Sigmoid colon (tissue), 7 donors: ENCODE data around the gene COA6. TPM values are rescaled to one million over a fixed set of nuclear protein-coding genes. Genes with fewer than 3 reads are reported as not detected.

Experiments used
- DNase-seq: peaks from one replicate; pipeline ENCODE4 v3.0.0-alpha.2; 2019
- H3K27ac ChIP-seq, 4 donors: fragments of 200-600 bp; sonication (generic); one replicate each; pipeline ENCODE4 v1.5.1; 2016 to 2019; ENCODE audit warnings: mild to moderate bottlenecking in 1 of 4
- H3K27me3 ChIP-seq, 3 donors: fragments of 200-600 bp; sonication (generic); one replicate each; pipeline ENCODE4 v1.5.1; 2019; ENCODE audit warnings: mild to moderate bottlenecking in 1 of 3
- H3K36me3 ChIP-seq, 4 donors: fragments of 200-600 bp; sonication (generic); one replicate each; pipeline ENCODE4 v1.5.1; 2016 to 2019
- H3K4me1 ChIP-seq, 4 donors: fragments of 200-600 bp; sonication (generic); one replicate each; pipeline ENCODE4 v1.5.1; 2017 to 2019
- H3K4me3 ChIP-seq, 4 donors: fragments of 200-600 bp; sonication (generic); one replicate each; pipeline ENCODE4 v1.5.1; 2017 to 2019; ENCODE audit warnings: mild to moderate bottlenecking in 2 of 4, moderate library complexity in 1 of 4
- H3K9me3 ChIP-seq, 4 donors: fragments of 200-600 bp in 3 of 4; sonication (generic) in 3 of 4; one replicate each; pipeline versions ENCODE4 v1.5.1 to v1.6.1; 2013 to 2019
- CTCF ChIP-seq, 4 experiments: fragments of 450-650 bp in 3 of 4; fragments of 200-600 bp in 1 of 4; IDR thresholded peaks; one replicate each; pipeline ENCODE4 v1.5.1; 2016 to 2019; ENCODE audit warnings: antibody characterized with exemption in 4 of 4, mild to moderate bottlenecking in 3 of 4, moderate library complexity in 2 of 4
- EP300 ChIP-seq, 4 donors: sonication (generic); formaldehyde crosslinking; IDR thresholded peaks; one replicate each; pipeline ENCODE4 v1.6.1; 2017; ENCODE audit warnings: antibody characterized with exemption in 4 of 4
- POLR2A ChIP-seq, 2 donors: fragments of 450-650 bp; IDR thresholded peaks; one replicate each; pipeline ENCODE4 v1.6.1; 2016; ENCODE audit warnings: antibody characterized with exemption in 2 of 2, mild to moderate bottlenecking in 2 of 2, moderate library complexity in 2 of 2
- POLR2AphosphoS5 ChIP-seq, 4 donors: sonication (generic); formaldehyde crosslinking; IDR thresholded peaks; one replicate each; pipeline ENCODE4 v1.6.1; 2017; ENCODE audit warnings: antibody characterized with exemption in 4 of 4
- WGBS, 2 donors: extraction: QIAGEN DNeasy Blood & Tissue Kit; methylation state at CpG; one replicate each; pipeline ENCODE4 v1.1.7; 2013; 5-methylcytosine and 5-hydroxymethylcytosine counted together
- intact Hi-C: fragments of 100-400 bp; cut with DNase I; formaldehyde crosslinking; loops from one replicate; pipeline ENCODE4 v1.15.1; 2023
- polyA plus RNA-seq, 3 donors: library from polyadenylated mRNA; stranded (reverse); fragments of 200-250 nt; gene quantifications; one replicate each; pipeline ENCODE4 v1.2.3, GENCODE V29; 2013
- total RNA-seq, 4 donors: library from RNA; depleted of rRNA; stranded (reverse); fragments of >200 nt; gene quantifications; one replicate each; pipeline ENCODE4 v1.1.0, GENCODE V29; 2016
- donor health status: healthy with polysubstance abuse.
- donor health status: Bipolar disorder and iron deficiency.
- donor health status: healthy.

COA6 gene
- total and polyA plus RNA-seq, 7 donors: 19.3 to 134 (median 33.1) TPM

DNA sequence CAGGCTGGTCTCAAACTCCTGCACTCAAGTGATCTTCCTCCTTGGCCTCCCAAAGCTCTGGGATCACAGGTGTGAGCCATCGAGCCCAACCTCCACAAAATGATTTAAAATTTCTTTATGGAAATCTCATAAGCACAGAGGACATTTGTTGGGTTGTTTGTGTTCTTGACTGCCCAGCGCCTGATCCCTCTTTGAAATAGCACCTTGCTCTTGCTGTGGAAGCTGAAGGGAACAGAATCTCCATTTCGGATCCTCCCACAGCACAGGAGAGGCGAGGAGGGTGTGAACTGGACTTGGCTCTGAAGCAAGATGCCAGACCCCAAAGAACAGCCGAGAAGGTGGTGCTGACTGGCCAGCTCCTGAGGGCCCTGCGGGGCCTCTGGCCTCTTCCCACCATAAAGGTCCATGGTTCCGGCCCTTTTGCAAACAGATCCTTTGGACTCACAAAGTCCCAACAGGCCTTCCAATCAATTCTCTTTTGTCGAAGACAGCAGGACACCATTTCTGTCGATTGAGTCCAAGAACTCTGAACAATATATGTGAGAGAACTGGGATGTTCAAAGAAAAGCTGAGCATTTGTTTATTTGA, 45.6 kb upstream of the COA6 start:
- H3K9me3 ChIP-seq: no peaks in the 10 kb centered on the region
- H3K27ac ChIP-seq: no peak overlapping the region
- no peak overlapping the region for H3K4me3 ChIP-seq
- no peaks in the 10 kb centered on the region for H3K36me3 ChIP-seq
- 81 to 87% methylated on average over 9 of the region's 9 CpGs for WGBS, 2 donors
- peaks cover 0 to 7% (median 4%) of the 10 kb centered on the region in 4 donors for H3K4me1 ChIP-seq
- peaks cover 0 to 31% (median 7%) of the 10 kb centered on the region in 3 donors for H3K27me3 ChIP-seq
- no peak for DNase-seq
- intact Hi-C loops: no loop called here
- TF ChIP-seq POLR2A (IDR thresholded peaks at IDR 0.05) (no peak), CTCF (IDR thresholded peaks at IDR 0.05) (no peak)

DNA sequence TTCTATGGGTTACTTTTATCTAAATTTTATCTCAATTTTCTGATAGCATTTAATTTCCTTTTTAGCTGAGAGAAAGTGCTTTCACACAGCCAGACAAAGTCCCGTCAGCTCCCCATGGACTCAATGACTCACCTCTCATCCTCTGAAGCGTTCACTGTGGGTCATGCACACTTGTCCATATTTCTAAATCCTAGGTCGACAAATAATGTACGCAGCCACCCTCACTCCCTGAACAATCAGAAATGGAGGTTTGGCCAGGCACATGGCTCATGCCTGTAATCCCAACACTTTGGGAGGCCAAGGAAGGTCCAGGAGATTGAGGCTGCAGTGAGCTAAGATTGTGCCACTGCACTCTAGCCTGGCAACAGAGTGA, 42.4 kb upstream of the COA6 start:
- Histone ChIP-seq H3K4me1 (peaks cover 0 to 7% (median 4%) of the 10 kb centered on the region in 4 donors), H3K27me3 (peaks cover 0 to 7% (median 6%) of the 10 kb centered on the region in 3 donors), H3K9me3 (no peaks in the 10 kb centered on the region), H3K4me3 (no peak overlapping the region), H3K36me3 (no peaks in the 10 kb centered on the region), H3K27ac (no peak overlapping the region)
- WGBS, 2 donors: 85 to 94% methylated on average over 4 of the region's 4 CpGs
- intact Hi-C loops: no loop called here
- DNase-seq: no peak
- TF ChIP-seq POLR2AphosphoS5 (IDR thresholded peaks at IDR 0.05): no peak
- TF ChIP-seq CTCF (IDR thresholded peaks at IDR 0.05): no peak
- no peak for TF ChIP-seq POLR2A (IDR thresholded peaks at IDR 0.05)
- TF ChIP-seq EP300 (IDR thresholded peaks at IDR 0.05): no peak

DNA sequence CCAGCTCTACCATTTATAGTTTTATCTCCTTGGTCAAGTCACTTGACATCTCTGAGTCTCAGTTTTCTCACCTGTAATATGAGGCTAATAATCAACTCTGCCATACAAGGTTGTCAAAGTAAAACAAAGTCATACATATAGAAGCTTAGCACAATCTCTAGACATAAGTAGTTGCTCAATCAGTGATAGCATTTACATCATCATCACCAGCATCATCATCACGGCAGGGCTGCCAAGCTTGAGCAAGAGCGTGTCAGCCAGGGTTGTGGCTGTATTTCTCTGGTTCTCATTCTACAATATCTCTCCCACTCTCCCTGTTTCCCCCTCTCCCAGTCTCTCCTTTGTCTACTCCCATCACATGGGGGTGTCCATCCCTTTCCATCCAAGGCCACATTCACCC, 41.7 kb upstream of the COA6 start:
- 81 to 83% methylated on average over 2 of the region's 2 CpGs for WGBS, 2 donors
- no peaks in the 10 kb centered on the region for H3K36me3 ChIP-seq
- H3K4me3 ChIP-seq: no peak overlapping the region
- DNase-seq: no peak
- intact Hi-C loops: no loop called here
- H3K9me3 ChIP-seq: peaks cover 0 to 5% (median 2%) of the 10 kb centered on the region in 4 donors
- TF ChIP-seq POLR2AphosphoS5 (IDR thresholded peaks at IDR 0.05): no peak
- no peak for TF ChIP-seq POLR2A (IDR thresholded peaks at IDR 0.05)
- no peak for TF ChIP-seq CTCF (IDR thresholded peaks at IDR 0.05)
- TF ChIP-seq EP300 (IDR thresholded peaks at IDR 0.05): no peak
- peaks cover 0 to under 1% (median under 1%) of the 10 kb centered on the region in 3 donors for H3K27me3 ChIP-seq
- H3K4me1 ChIP-seq: peaks cover 0 to 5% (median 3%) of the 10 kb centered on the region in 4 donors
- no peak overlapping the region for H3K27ac ChIP-seq

- intact Hi-C loops: no loop called here
- 75 to 91% methylated on average over 2 of the region's 2 CpGs for WGBS, 2 donors
- no peak overlapping the region for H3K27ac ChIP-seq
- H3K27me3 ChIP-seq: no peaks in the 10 kb centered on the region
- H3K4me3 ChIP-seq: no peak overlapping the region
- H3K36me3 ChIP-seq: no peaks in the 10 kb centered on the region
- no peak for DNase-seq
- no peaks in the 10 kb centered on the region for H3K4me1 ChIP-seq
- H3K9me3 ChIP-seq: peaks cover 0 to 9% (median 6%) of the 10 kb centered on the region in 4 donors
- TF ChIP-seq POLR2AphosphoS5 (IDR thresholded peaks at IDR 0.05): no peak
- no peak for TF ChIP-seq EP300 (IDR thresholded peaks at IDR 0.05)
- TF ChIP-seq CTCF (IDR thresholded peaks at IDR 0.05): no peak
- no peak for TF ChIP-seq POLR2A (IDR thresholded peaks at IDR 0.05)
Measured at GRCh38 chr1:234336359-234336758, 36.9 kb upstream of the COA6 start.

DNA sequence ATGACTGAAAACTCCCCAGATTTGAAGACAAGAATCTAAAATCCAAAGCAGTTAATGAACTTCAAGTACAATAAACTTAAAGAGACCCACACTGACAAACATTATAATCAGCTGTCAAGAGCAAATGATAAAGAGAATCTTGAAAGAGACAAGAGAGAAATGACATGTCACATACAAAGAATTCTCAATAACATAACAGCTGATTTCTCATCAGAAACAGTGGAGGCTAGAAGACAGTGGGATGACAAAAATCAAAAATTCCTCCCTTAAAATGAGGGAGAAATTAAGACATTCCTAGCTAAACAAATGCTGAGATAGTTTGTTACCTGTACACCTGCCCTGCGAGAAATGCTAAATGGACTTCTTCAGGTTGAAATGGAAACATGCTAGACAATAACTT, 36.0 kb upstream of the COA6 start:
- intact Hi-C loops: no loop called here
- Histone ChIP-seq H3K4me3 (no peak overlapping the region), H3K9me3 (peaks cover 0 to 9% (median 6%) of the 10 kb centered on the region in 4 donors), H3K27ac (no peak overlapping the region), H3K36me3 (no peaks in the 10 kb centered on the region), H3K27me3 (no peaks in the 10 kb centered on the region), H3K4me1 (no peaks in the 10 kb centered on the region)
- no peak for DNase-seq
- TF ChIP-seq POLR2AphosphoS5 (IDR thresholded peaks at IDR 0.05) (no peak), EP300 (IDR thresholded peaks at IDR 0.05) (no peak), CTCF (IDR thresholded peaks at IDR 0.05) (no peak), POLR2A (IDR thresholded peaks at IDR 0.05) (no peak)
- WGBS, 2 donors: 97 to 98% methylated on average over 1 of the region's 1 CpG
